ENCODE data around the gene FTCD. TPM values are rescaled to one million over a fixed set of nuclear protein-coding genes. Genes with fewer than 3 reads are reported as not detected.

Gene FTCD
- total and polyA plus RNA-seq, 2 of the 4 experiments (the other 2 are of a cell fraction) = 0.55 TPM; not detected in 1

DNA sequence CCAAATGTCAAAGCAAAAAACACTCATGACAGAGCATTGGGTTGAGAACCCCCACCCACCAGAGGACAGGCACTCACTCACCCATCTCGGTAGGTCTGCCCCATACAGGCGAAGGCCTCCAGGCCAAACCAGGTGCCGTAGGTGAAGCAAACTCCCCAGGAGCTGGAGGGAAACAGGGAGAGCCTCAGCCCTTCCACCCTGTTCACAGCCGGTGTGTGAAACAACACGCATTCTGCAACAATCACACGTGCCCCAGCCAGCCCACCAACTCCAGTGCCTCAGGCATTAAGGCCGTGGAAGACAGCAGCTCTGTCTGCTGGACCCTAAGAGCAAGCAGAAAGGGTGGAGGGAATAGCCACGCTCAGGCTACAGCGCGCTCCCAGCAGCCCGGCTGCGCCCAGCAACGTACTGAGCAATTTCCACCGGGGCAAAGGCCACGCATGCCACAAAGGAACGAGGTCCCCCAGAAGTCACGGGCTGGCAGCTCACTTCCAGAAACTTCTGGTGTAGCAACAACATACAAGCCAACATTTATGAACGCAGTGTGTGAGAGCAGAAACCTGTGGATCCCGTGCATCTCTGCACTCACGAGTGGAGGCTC, 40.3 kb upstream of the FTCD start:
- ChIA-PET POLR2A (ENCODE audit: unreplicated experiment) (no interaction called here), CTCF (no interaction called here)
- no peak overlapping the region for H2BK15ac ChIP-seq (ENCODE audit: low read depth, low read length)
- H3K9me1 ChIP-seq (ENCODE audit: insufficient read depth, low read length) = peaks cover 14% of the 10 kb centered on the region
- WGBS, 2 experiments (ENCODE audit: extremely low coverage in 2 of 2, insufficient read length in 1 of 2) = 95% methylated on average over 11 of the region's 20 CpGs; no CpG with 5 or more reads in 1 of the 2 experiments
- ATAC-seq (ENCODE audit: low read depth) = no peak
- in situ Hi-C loops (cut with MboI; ENCODE audit: low sequenced_read_pairs) = no loop called here
- intact Hi-C loops (cut with micrococcal nuclease) = no loop called here
- H3K4me1 ChIP-seq (ENCODE audit: control insufficient read depth, insufficient read depth, low read length) = peaks cover 8% of the 10 kb centered on the region
- H2AK5ac ChIP-seq (ENCODE audit: low read depth, low read length) = no peak overlapping the region
- no TSS peak for BruUV-seq (replicated peaks)
- no peak for DNase-seq
- H3K18ac ChIP-seq (ENCODE audit: low read depth, low read length) = no peak overlapping the region
- H3K14ac ChIP-seq (replicated peaks; ENCODE audit: low read depth, low read length) = no peak overlapping the region
- no peak overlapping the region for H3K9ac ChIP-seq (ENCODE audit: low read depth, low read length)
- no peak overlapping the region for H2AFZ ChIP-seq (replicated peaks; ENCODE audit: low read length, poor library complexity)
- dilution Hi-C loops (cut with HindIII; ENCODE audit: low sequenced_read_pairs, unreplicated experiment) = no loop called here
- H3K4me2 ChIP-seq (ENCODE audit: low read depth, low read length) = no peak overlapping the region
- H3K4me3 ChIP-seq (ENCODE audit: insufficient read depth, low read depth, low read length) = no peak overlapping the region
- no peaks in the 10 kb centered on the region for H4K20me1 ChIP-seq (ENCODE audit: insufficient read depth, low read length)
- H3K9me3 ChIP-seq (ENCODE audit: control insufficient read depth, insufficient read depth, low read length) = no peaks in the 10 kb centered on the region
- H3K56ac ChIP-seq (ENCODE audit: extremely low read depth, insufficient read depth, low read length) = no peak overlapping the region
- no peak overlapping the region for H3K27ac ChIP-seq (ENCODE audit: insufficient read depth, low read length)
- 0 out of 4 replicates have a peak, but pooled peaks cover 0 to 3% of the 10 kb centered on the region in 2 experiments for H3K79me1 ChIP-seq (ENCODE audit: low read depth in 1 of 2, low read length in 2 of 2)
- H4K5ac ChIP-seq (ENCODE audit: low read depth, low read length) = no peak overlapping the region
- no peak overlapping the region for H2BK120ac ChIP-seq (ENCODE audit: low read depth, low read length)
- no peaks in the 10 kb centered on the region for H3K27me3 ChIP-seq (ENCODE audit: control insufficient read depth, insufficient read depth, low read length)
- no peak overlapping the region for H3K4ac ChIP-seq (ENCODE audit: low read depth, low read length)
- H3K23ac ChIP-seq (ENCODE audit: low read depth, low read length) = no peak overlapping the region
- peaks cover 46% of the 10 kb centered on the region for H3K36me3 ChIP-seq (ENCODE audit: control insufficient read depth, insufficient read depth, low read length)
- no peak overlapping the region for H2BK20ac ChIP-seq (ENCODE audit: low read depth, low read length)
- TF ChIP-seq RCOR1 (IDR thresholded peaks at IDR 0.05; ENCODE audit: insufficient replicate concordance, low read length) (no peak), CHD1 (IDR thresholded peaks at IDR 0.05; ENCODE audit: low read depth, low read length) (no peak), BHLHE40 (IDR thresholded peaks at IDR 0.05; ENCODE audit: low read depth, low read length) (no peak)
- TF ChIP-seq, protein P1, sequence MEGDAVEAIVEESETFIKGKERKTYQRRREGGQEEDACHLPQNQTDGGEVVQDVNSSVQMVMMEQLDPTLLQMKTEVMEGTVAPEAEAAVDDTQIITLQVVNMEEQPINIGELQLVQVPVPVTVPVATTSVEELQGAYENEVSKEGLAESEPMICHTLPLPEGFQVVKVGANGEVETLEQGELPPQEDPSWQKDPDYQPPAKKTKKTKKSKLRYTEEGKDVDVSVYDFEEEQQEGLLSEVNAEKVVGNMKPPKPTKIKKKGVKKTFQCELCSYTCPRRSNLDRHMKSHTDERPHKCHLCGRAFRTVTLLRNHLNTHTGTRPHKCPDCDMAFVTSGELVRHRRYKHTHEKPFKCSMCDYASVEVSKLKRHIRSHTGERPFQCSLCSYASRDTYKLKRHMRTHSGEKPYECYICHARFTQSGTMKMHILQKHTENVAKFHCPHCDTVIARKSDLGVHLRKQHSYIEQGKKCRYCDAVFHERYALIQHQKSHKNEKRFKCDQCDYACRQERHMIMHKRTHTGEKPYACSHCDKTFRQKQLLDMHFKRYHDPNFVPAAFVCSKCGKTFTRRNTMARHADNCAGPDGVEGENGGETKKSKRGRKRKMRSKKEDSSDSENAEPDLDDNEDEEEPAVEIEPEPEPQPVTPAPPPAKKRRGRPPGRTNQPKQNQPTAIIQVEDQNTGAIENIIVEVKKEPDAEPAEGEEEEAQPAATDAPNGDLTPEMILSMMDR (conservative IDR thresholded peaks at IDR 0.05; ENCODE audit: low read depth, low read length) = no peak
- no peak overlapping the region for H2BK5ac ChIP-seq (ENCODE audit: low read depth, low read length, poor library complexity, severe bottlenecking)
- H2AK9ac ChIP-seq (replicated peaks; ENCODE audit: low read depth, low read length, poor library complexity) = no peak overlapping the region
- H4K8ac ChIP-seq (ENCODE audit: low read depth in 2 of 2, low read length in 2 of 2) = no peak overlapping the region
- H4K91ac ChIP-seq (ENCODE audit: insufficient read depth, low read depth, low read length) = no peak overlapping the region
